ENCODE measurements around the gene SGPP2.

GRCh38 chr2:222522082-222522481, 97.7 kb downstream of the SGPP2 start:
- no peak for TF ChIP-seq CTCF (IDR thresholded peaks at IDR 0.05)
- no peak for TF ChIP-seq POLR2A (IDR thresholded peaks at IDR 0.05)
